ENCODE data around the gene SLC25A23.

The SLC25A23 gene

GRCh38 chr19:6425732-6426620 is 33.6 kb downstream of the SLC25A23 start:
- Histone ChIP-seq H3K4me2 (peak overlapping the region; percentile 72), H3K27ac (peak overlapping the region; percentile 83), H3K9me3 (no peaks in the 10 kb centered on the region), H4K20me1 (peaks cover 32% of the 10 kb centered on the region), H3K36me3 (peaks cover 20% of the 10 kb centered on the region), H3K4me1 (peaks cover 28% of the 10 kb centered on the region), H3K9ac (peak overlapping the region; percentile 5; the same call in 1 of the 2 replicates), H3K4me3 (peak overlapping the region; percentile 52), H3K27me3 (no peaks in the 10 kb centered on the region)
- TF ChIP-seq Cebpa-rat (IDR thresholded peaks at IDR 0.05) = no peak

GRCh38 chr19:6424939-6425731 is 34.5 kb downstream of the SLC25A23 start:
- peak overlapping the region; percentile 72 for H3K4me2 ChIP-seq
- peak overlapping the region; percentile 5; the same call in 1 of the 2 replicates for H3K9ac ChIP-seq
- peaks cover 28% of the 10 kb centered on the region for H3K36me3 ChIP-seq

GRCh38 chr19:6424195-6424938 is 35.2 kb downstream of the SLC25A23 start, which contains the start of gene KHSRP:
TSS of gene KHSRP (minus strand) at chr19:6424811. CDS start at chr19:6424701, 110 bp downstream.
- Histone ChIP-seq H3K4me2 (peak within 1 kb of the TSS; percentile 91), H3K9ac (peak within 1 kb of the TSS; percentile 98), H3K27ac (peak within 1 kb of the TSS; percentile 94), H4K20me1 (peaks cover 49% of the 10 kb centered on the region), H3K27me3 (no peaks in the 10 kb centered on the region), H3K9me3 (no peaks in the 10 kb centered on the region), H3K4me1 (peaks cover 28% of the 10 kb centered on the region), H3K4me3 (peak within 1 kb of the TSS; percentile 96), H3K36me3 (peaks cover 36% of the 10 kb centered on the region)
- no peak for TF ChIP-seq Cebpa-rat (IDR thresholded peaks at IDR 0.05)

More at GRCh38 chr19:6424939-6425731, 34.5 kb downstream of the SLC25A23 start:
- Histone ChIP-seq H4K20me1 (peaks cover 41% of the 10 kb centered on the region), H3K4me3 (peak overlapping the region; percentile 96), H3K27ac (peak overlapping the region; percentile 94), H3K4me1 (peaks cover 28% of the 10 kb centered on the region), H3K27me3 (no peaks in the 10 kb centered on the region), H3K9me3 (no peaks in the 10 kb centered on the region)
- no peak for TF ChIP-seq Cebpa-rat (IDR thresholded peaks at IDR 0.05)

GRCh38 chr19:6423499-6424194 is 35.9 kb downstream of the SLC25A23 start:
- H3K27me3 ChIP-seq = no peaks in the 10 kb centered on the region
- H3K4me2 ChIP-seq = peak overlapping the region; percentile 91
- TF ChIP-seq Cebpa-rat (IDR thresholded peaks at IDR 0.05) = no peak
- peaks cover 43% of the 10 kb centered on the region for H3K36me3 ChIP-seq
- H3K9me3 ChIP-seq = no peaks in the 10 kb centered on the region
- peak overlapping the region; percentile 94 for H3K27ac ChIP-seq
- peaks cover 28% of the 10 kb centered on the region for H3K4me1 ChIP-seq
- H3K4me3 ChIP-seq = peak overlapping the region; percentile 96
- peak overlapping the region; percentile 98 for H3K9ac ChIP-seq
- H4K20me1 ChIP-seq = peaks cover 56% of the 10 kb centered on the region

GRCh38 chr19:6421075-6422014 is 38.2 kb downstream of the SLC25A23 start:
- Histone ChIP-seq H3K27ac (no peak overlapping the region), H3K36me3 (peaks cover 66% of the 10 kb centered on the region)

GRCh38 chr19:6418562-6418932 is 41.0 kb downstream of the SLC25A23 start:
- Histone ChIP-seq H3K9me3 (no peaks in the 10 kb centered on the region), H3K36me3 (peaks cover 91% of the 10 kb centered on the region), H3K4me2 (no peak overlapping the region), H3K27ac (no peak overlapping the region), H3K4me3 (no peak overlapping the region), H3K4me1 (peaks cover 17% of the 10 kb centered on the region), H3K27me3 (no peaks in the 10 kb centered on the region), H3K9ac (no peak overlapping the region), H4K20me1 (peaks cover 96% of the 10 kb centered on the region)
- no peak for TF ChIP-seq Cebpa-rat (IDR thresholded peaks at IDR 0.05)

More at GRCh38 chr19:6421075-6422014, 38.2 kb downstream of the SLC25A23 start:
- Histone ChIP-seq H3K4me2 (peak overlapping the region; percentile 91; the same call in 1 of the 2 replicates), H3K4me3 (no peak overlapping the region), H3K27me3 (no peaks in the 10 kb centered on the region), H3K9me3 (no peaks in the 10 kb centered on the region), H3K9ac (peak overlapping the region; percentile 98; the same call in 1 of the 2 replicates), H3K4me1 (peaks cover 28% of the 10 kb centered on the region), H4K20me1 (peaks cover 79% of the 10 kb centered on the region)
- no peak for TF ChIP-seq Cebpa-rat (IDR thresholded peaks at IDR 0.05)

GRCh38 chr19:6417713-6418561 is 41.7 kb downstream of the SLC25A23 start:
- Histone ChIP-seq H3K9me3 (no peaks in the 10 kb centered on the region), H3K4me1 (peaks cover 11% of the 10 kb centered on the region), H3K27me3 (no peaks in the 10 kb centered on the region), H3K9ac (no peak overlapping the region), H3K36me3 (peaks cover 97% of the 10 kb centered on the region), H4K20me1 (peaks cover 92% of the 10 kb centered on the region), H3K27ac (no peak overlapping the region), H3K4me2 (no peak overlapping the region), H3K4me3 (no peak overlapping the region)
- TF ChIP-seq Cebpa-rat (IDR thresholded peaks at IDR 0.05) = no peak
